IMR-90 (cell line): ENCODE results near the gene C11orf86. TPM values are rescaled to one million over a fixed set of nuclear protein-coding genes. Genes with fewer than 3 reads are reported as not detected.

Experiments
- ATAC-seq: fragments of 200-7000 bp; cut with Tn5 transposase; 2 replicates; pipeline ENCODE4 v1.9.1; 2020; ENCODE audit warnings: low read depth, mild to moderate bottlenecking, moderate library complexity
- BruUV-seq: library from RNA; stranded (reverse); fragments of 400-500 nt; replicated peaks from 2 replicates; lab custom pipeline; 2021; lab: Mats Ljungman, UMichigan
- CTCF ChIA-PET: fragments of 300-600 bp; formaldehyde crosslinking; extraction: SDS; loops from one replicate; lab custom pipeline; 2021; ENCODE audit warnings: antibody characterized with exemption; lab: Yijun Ruan, JAX
- POLR2A ChIA-PET: fragments of 300-600 bp; sonication (Branson Sonifier 250); formaldehyde crosslinking; loops from one replicate; lab custom pipeline; 2022; ENCODE audit warnings: antibody characterized with exemption; ENCODE audit not compliant: unreplicated experiment; lab: Charles Lee
- DNase-seq: peaks from one replicate; pipeline ENCODE4 v3.0.0; 2013
- H2AFZ ChIP-seq: replicated peaks from 2 replicates; pipeline ENCODE3; 2013; ENCODE audit warnings: low read length, mild to moderate bottlenecking; ENCODE audit not compliant: poor library complexity
- H2AK5ac ChIP-seq: 2 replicates; pipeline ENCODE4 v1.6.1; 2013; ENCODE audit warnings: low read depth, low read length, inconsistent platforms
- H2AK9ac ChIP-seq: replicated peaks from 2 replicates; pipeline ENCODE3; 2013; ENCODE audit warnings: mild to moderate bottlenecking, low read depth, low read length, moderate library complexity; ENCODE audit not compliant: poor library complexity
- H2BK120ac ChIP-seq: 2 replicates; pipeline ENCODE4 v1.6.1; 2013; ENCODE audit warnings: low read depth, low read length, inconsistent platforms
- H2BK15ac ChIP-seq: 3 replicates; pipeline ENCODE4 v1.6.1; 2013; ENCODE audit warnings: low read depth, low read length, inconsistent platforms
- H2BK20ac ChIP-seq: 2 replicates; pipeline ENCODE4 v1.6.1; 2013; ENCODE audit warnings: low read depth, mild to moderate bottlenecking, inconsistent platforms, low read length, moderate library complexity
- H2BK5ac ChIP-seq: 2 replicates; pipeline ENCODE4 v1.6.1; 2013; ENCODE audit warnings: mild to moderate bottlenecking, low read depth, low read length, inconsistent platforms; ENCODE audit not compliant: poor library complexity, severe bottlenecking
- H3K14ac ChIP-seq: replicated peaks from 2 replicates; pipeline ENCODE4 v1.6.1; 2013; ENCODE audit warnings: low read depth, low read length, inconsistent platforms
- H3K18ac ChIP-seq: 2 replicates; pipeline ENCODE4 v1.6.1; 2013; ENCODE audit warnings: low read depth, low read length, control low read depth
- H3K23ac ChIP-seq: 2 replicates; pipeline ENCODE4 v1.6.1; 2013; ENCODE audit warnings: low read depth, low read length, inconsistent platforms
- H3K27ac ChIP-seq: 2 replicates; pipeline ENCODE4 v1.5.1; 2013; ENCODE audit warnings: mild to moderate bottlenecking, control low read depth, low read length; ENCODE audit not compliant: insufficient read depth
- H3K27me3 ChIP-seq: 2 replicates; pipeline ENCODE4 v1.6.1; 2013; ENCODE audit warnings: low read length; ENCODE audit not compliant: control insufficient read depth, insufficient read depth
- H3K36me3 ChIP-seq: 2 replicates; pipeline ENCODE4 v1.6.1; 2013; ENCODE audit warnings: low read length, mixed read lengths; ENCODE audit not compliant: control insufficient read depth, insufficient read depth
- H3K4ac ChIP-seq: 2 replicates; pipeline ENCODE4 v1.6.1; 2013; ENCODE audit warnings: low read depth, low read length, inconsistent platforms
- H3K4me1 ChIP-seq: 2 replicates; pipeline ENCODE4 v1.6.1; 2013; ENCODE audit warnings: low read length, mixed read lengths; ENCODE audit not compliant: control insufficient read depth, insufficient read depth
- H3K4me2 ChIP-seq: 2 replicates; pipeline ENCODE4 v1.6.1; 2013; ENCODE audit warnings: low read depth, mild to moderate bottlenecking, control low read depth, low read length, moderate library complexity
- H3K4me3 ChIP-seq: 2 replicates; pipeline ENCODE4 v1.5.1; 2013; ENCODE audit warnings: low read depth, mild to moderate bottlenecking, control low read depth, low read length, moderate library complexity; ENCODE audit not compliant: insufficient read depth
- H3K56ac ChIP-seq: 2 replicates; pipeline ENCODE4 v1.6.1; 2013; ENCODE audit warnings: low read length, inconsistent platforms; ENCODE audit not compliant: insufficient read depth; ENCODE audit errors: extremely low read depth
- H3K79me1 ChIP-seq, 2 experiments: 2 replicates each; pipeline ENCODE4 v1.6.1; 2013; ENCODE audit warnings: low read length in 2 of 2, inconsistent platforms in 1 of 2, low read depth in 1 of 2
- H3K9ac ChIP-seq: 2 replicates; pipeline ENCODE4 v1.6.1; 2013; ENCODE audit warnings: low read depth, low read length, control low read depth
- H3K9me1 ChIP-seq: 2 replicates; pipeline ENCODE4 v1.6.1; 2013; ENCODE audit warnings: low read length, inconsistent platforms; ENCODE audit not compliant: insufficient read depth
- H3K9me3 ChIP-seq: 2 replicates; pipeline ENCODE4 v1.6.1; 2013; ENCODE audit warnings: low read length; ENCODE audit not compliant: control insufficient read depth, insufficient read depth
- H4K20me1 ChIP-seq: 2 replicates; pipeline ENCODE4 v1.6.1; 2013; ENCODE audit warnings: low read length, inconsistent platforms; ENCODE audit not compliant: insufficient read depth
- H4K5ac ChIP-seq: 2 replicates; pipeline ENCODE4 v1.6.1; 2013; ENCODE audit warnings: mild to moderate bottlenecking, low read depth, low read length, control low read depth
- H4K8ac ChIP-seq, 2 experiments: 2 replicates each; pipeline ENCODE4 v1.6.1; 2013; ENCODE audit warnings: low read depth in 2 of 2, low read length in 2 of 2, control low read depth in 1 of 2, inconsistent platforms in 1 of 2
- H4K91ac ChIP-seq: 2 replicates; pipeline ENCODE4 v1.6.1; 2013; ENCODE audit warnings: low read depth, low read length, inconsistent platforms; ENCODE audit not compliant: insufficient read depth
- BHLHE40 ChIP-seq: fragments of 150-350 bp; IDR thresholded peaks from 2 replicates; pipeline ENCODE4 v1.6.1; 2016; ENCODE audit warnings: mild to moderate bottlenecking, low read depth, low read length
- CEBPB ChIP-seq: IDR thresholded peaks from 2 replicates; pipeline ENCODE4 v1.6.1; 2012; ENCODE audit warnings: low read depth, low read length, improper control_type of control experiment
- CTCF ChIP-seq: conservative IDR thresholded peaks from 2 replicates; pipeline ENCODE4 v1.5.1; 2012; ENCODE audit warnings: mild to moderate bottlenecking, low read depth, low read length, improper control_type of control experiment
- FOS ChIP-seq: fragments of 150-350 bp; IDR thresholded peaks from 2 replicates; pipeline ENCODE4 v1.6.1; 2016; ENCODE audit warnings: low read depth, low read length
- MAFK ChIP-seq: IDR thresholded peaks from 2 replicates; pipeline ENCODE4 v1.6.1; 2012; ENCODE audit warnings: low read depth, low read length, improper control_type of control experiment
- MAZ ChIP-seq: IDR thresholded peaks from 2 replicates; pipeline ENCODE4 v1.6.1; 2012; ENCODE audit warnings: low read depth, mild to moderate bottlenecking, low read length, improper control_type of control experiment, moderate library complexity, borderline replicate concordance
- MXI1 ChIP-seq: IDR thresholded peaks from 2 replicates; pipeline ENCODE4 v1.6.1; 2012; ENCODE audit warnings: low read depth, mild to moderate bottlenecking, low read length, moderate library complexity, borderline replicate concordance
- NFE2L2 ChIP-seq: fragments of 150-350 bp; IDR thresholded peaks from 2 replicates; pipeline ENCODE4 v1.6.1; 2016; ENCODE audit warnings: low read depth, mild to moderate bottlenecking, low read length
- POLR2A ChIP-seq: IDR thresholded peaks from 2 replicates; pipeline ENCODE4 v1.6.1; 2012; ENCODE audit warnings: mild to moderate bottlenecking, low read depth, low read length
- RAD21 ChIP-seq: IDR thresholded peaks from 2 replicates; pipeline ENCODE4 v1.6.1; 2012; ENCODE audit warnings: low read length, improper control_type of control experiment
- RCOR1 ChIP-seq: IDR thresholded peaks from 2 replicates; pipeline ENCODE4 v1.6.1; 2012; ENCODE audit warnings: mild to moderate bottlenecking, low read length, improper control_type of control experiment; ENCODE audit not compliant: insufficient replicate concordance
- RFX5 ChIP-seq: IDR thresholded peaks from 2 replicates; pipeline ENCODE4 v1.8.0; 2012; ENCODE audit warnings: low read depth, mild to moderate bottlenecking, low read length, moderate library complexity
- SMC3 ChIP-seq: fragments of 150-350 bp; IDR thresholded peaks from 2 replicates; pipeline ENCODE4 v1.6.1; 2016; ENCODE audit warnings: low read depth, mild to moderate bottlenecking, antibody characterized with exemption, low read length, moderate library complexity
- USF2 ChIP-seq: fragments of 150-350 bp; IDR thresholded peaks from 2 replicates; pipeline ENCODE4 v1.6.1; 2017; ENCODE audit warnings: mild to moderate bottlenecking, antibody characterized with exemption, low read length, low read depth
- WGBS, 2 experiments: methylation state at CpG; one replicate each; pipeline versions ENCODE4 v1.1.5 to v1.1.7; 2013; ENCODE audit warnings: missing lambda C conversion rate in 2 of 2; ENCODE audit not compliant: insufficient read length in 1 of 2; ENCODE audit errors: extremely low coverage in 2 of 2; 5-methylcytosine and 5-hydroxymethylcytosine counted together
- dilution Hi-C: fragments of 300-500 bp; cut with HindIII; formaldehyde crosslinking; loops from one replicate; pipeline ENCODE4 v1.14.3; 2018; ENCODE audit warnings: low sequenced_read_pairs; ENCODE audit not compliant: unreplicated experiment
- in situ Hi-C: fragments of 300-500 bp; cut with MboI; formaldehyde crosslinking; loops from 3 replicates; pipeline ENCODE4 v1.14.3; 2019; ENCODE audit warnings: low sequenced_read_pairs, inconsistent platforms, mixed read lengths
- intact Hi-C: fragments of 100-400 bp; cut with micrococcal nuclease; formaldehyde crosslinking; loops from 2 replicates; pipeline ENCODE4 v1.10.0; 2022
- polyA plus RNA-seq, 3 experiments: library from polyadenylated mRNA; depleted of rRNA; stranded (reverse); fragments of >200 nt; gene quantifications; 2 replicates each; pipeline ENCODE4 v1.2.3, GENCODE V29; 2012; ENCODE audit warnings: low replicate concordance in 1 of 3
- total RNA-seq: library from RNA; depleted of rRNA; stranded (reverse); fragments of >200 nt; gene quantifications from 2 replicates; pipeline ENCODE4 v1.2.3, GENCODE V29; 2012
- TF ChIP-seq, protein P1 (sequence below): fragments of 150-350 bp; IDR thresholded peaks from 2 replicates; pipeline ENCODE4 v1.6.1; 2016; ENCODE audit warnings: low read depth, mild to moderate bottlenecking, low read length, moderate library complexity, borderline replicate concordance

Gene C11orf86
- total and polyA plus RNA-seq, 2 of the 4 experiments (the other 2 are of a cell fraction): not detected

GRCh38 chr11:67020949-67021348 lies 45.8 kb downstream of the C11orf86 start:
- H2BK5ac ChIP-seq: no peak overlapping the region

More at GRCh38 chr11:67020949-67021348, 45.8 kb downstream of the C11orf86 start:
- dilution Hi-C loops (no loop called here), intact Hi-C loops (no loop called here), in situ Hi-C loops (no loop called here)
- Histone ChIP-seq H3K9ac (no peak overlapping the region), H3K27me3 (peaks cover 12% of the 10 kb centered on the region), H3K4me2 (no peak overlapping the region), H3K4me3 (no peak overlapping the region), H4K91ac (no peak overlapping the region; the same call in 1 of the 2 replicates), H3K79me1 (no peaks in the 10 kb centered on the region), H2BK120ac (no peak overlapping the region), H2BK15ac (no peak overlapping the region), H3K4ac (no peak overlapping the region), H3K9me1 (no peaks in the 10 kb centered on the region), H2AK5ac (no peak overlapping the region), H2AK9ac (no peak overlapping the region), H3K56ac (no peak overlapping the region), H3K9me3 (no peaks in the 10 kb centered on the region), H2AFZ (no peak overlapping the region), H3K27ac (no peak overlapping the region), H3K4me1 (peaks cover 9% of the 10 kb centered on the region; the same call in 1 of the 2 replicates), H3K14ac (no peak overlapping the region), H4K5ac (no peak overlapping the region), H2BK20ac (no peak overlapping the region), H3K36me3 (no peaks in the 10 kb centered on the region), H3K23ac (no peak overlapping the region), H4K8ac (no peak overlapping the region), H4K20me1 (no peaks in the 10 kb centered on the region), H3K18ac (no peak overlapping the region)
- no peak for DNase-seq
- CTCF ChIA-PET: interaction anchor here (0.6 to 0.8 kb wide), 3 partner anchors 34 to 310 kb away, joined by 3 to 8 read pairs (median 3); no protein-coding TSS in a partner anchor
- no peak for ATAC-seq
- no peak for TF ChIP-seq RCOR1
- TF ChIP-seq, protein P1, sequence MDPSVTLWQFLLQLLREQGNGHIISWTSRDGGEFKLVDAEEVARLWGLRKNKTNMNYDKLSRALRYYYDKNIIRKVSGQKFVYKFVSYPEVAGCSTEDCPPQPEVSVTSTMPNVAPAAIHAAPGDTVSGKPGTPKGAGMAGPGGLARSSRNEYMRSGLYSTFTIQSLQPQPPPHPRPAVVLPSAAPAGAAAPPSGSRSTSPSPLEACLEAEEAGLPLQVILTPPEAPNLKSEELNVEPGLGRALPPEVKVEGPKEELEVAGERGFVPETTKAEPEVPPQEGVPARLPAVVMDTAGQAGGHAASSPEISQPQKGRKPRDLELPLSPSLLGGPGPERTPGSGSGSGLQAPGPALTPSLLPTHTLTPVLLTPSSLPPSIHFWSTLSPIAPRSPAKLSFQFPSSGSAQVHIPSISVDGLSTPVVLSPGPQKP: no peak
- no peak for TF ChIP-seq NFE2L2
- no peak for TF ChIP-seq USF2
- TF ChIP-seq CEBPB: no peak
- no peak for TF ChIP-seq MAZ
- TF ChIP-seq CTCF: no peak
- TF ChIP-seq MXI1: no peak
- no peak for TF ChIP-seq POLR2A
- TF ChIP-seq RFX5: no peak
- TF ChIP-seq BHLHE40: no peak
- no peak for TF ChIP-seq SMC3
- no peak for TF ChIP-seq FOS
- TF ChIP-seq MAFK: no peak
- TF ChIP-seq RAD21: no peak
- 100% methylated on average over 2 of the region's 6 CpGs; no CpG with 5 or more reads in 1 of the 2 experiments for WGBS, 2 experiments
- no TSS peak for BruUV-seq
- POLR2A ChIA-PET: no interaction called here
